ENCODE data around the gene IFT80. TPM values are rescaled to one million over a fixed set of nuclear protein-coding genes. Genes with fewer than 3 reads are reported as not detected.
"Not testable (repeated sequence)": the region's sequence is repeated elsewhere in the genome, so short reads cannot be mapped to it uniquely, and the experiment has no call there.

The IFT80 gene
- total RNA-seq, 1 donor from 2014 or later = 14.0 TPM

GRCh38 chr3:160265088-160265487 lies 133.9 kb downstream of the IFT80 start:
- H3K4me3 Mint-ChIP-seq = no peak overlapping the region
- H3K36me3 Mint-ChIP-seq (ENCODE audit: low read depth) = peaks cover 7% of the 10 kb centered on the region
- no peaks in the 10 kb centered on the region for H3K27me3 Mint-ChIP-seq (ENCODE audit: insufficient read depth)
- H3K27ac Mint-ChIP-seq = no peak overlapping the region
- intact Hi-C loops (cut with micrococcal nuclease) = no loop called here
- H3K9me3 Mint-ChIP-seq = no peaks in the 10 kb centered on the region
- H3K4me1 Mint-ChIP-seq (ENCODE audit: low read depth) = peaks cover 7% of the 10 kb centered on the region
- no peak for DNase-seq (ENCODE audit: low spot score)

GRCh38 chr3:160260587-160261270 lies 138.3 kb downstream of the IFT80 start:
- Mint-ChIP-seq H3K36me3 (ENCODE audit: low read depth) (peaks cover 4% of the 10 kb centered on the region), H3K27me3 (ENCODE audit: insufficient read depth) (no peaks in the 10 kb centered on the region), H3K4me3 (no peak overlapping the region), H3K27ac (no peak overlapping the region), H3K4me1 (ENCODE audit: low read depth) (peaks cover 7% of the 10 kb centered on the region), H3K9me3 (no peaks in the 10 kb centered on the region)
- DNase-seq (ENCODE audit: low spot score) = no peak
- intact Hi-C loops (cut with micrococcal nuclease) = no loop called here

GRCh38 chr3:160259589-160259988 lies 139.4 kb downstream of the IFT80 start:
- no peak for DNase-seq (ENCODE audit: low spot score)
- H3K4me3 Mint-ChIP-seq = no peak overlapping the region
- H3K36me3 Mint-ChIP-seq (ENCODE audit: low read depth) = peaks cover 4% of the 10 kb centered on the region
- H3K9me3 Mint-ChIP-seq = no peaks in the 10 kb centered on the region
- no peaks in the 10 kb centered on the region for H3K27me3 Mint-ChIP-seq (ENCODE audit: insufficient read depth)
- peaks cover 7% of the 10 kb centered on the region for H3K4me1 Mint-ChIP-seq (ENCODE audit: low read depth)
- intact Hi-C loops (cut with micrococcal nuclease) = no loop called here
- no peak overlapping the region for H3K27ac Mint-ChIP-seq

GRCh38 chr3:160257606-160258005 lies 141.4 kb downstream of the IFT80 start:
- intact Hi-C loops (cut with micrococcal nuclease) = no loop called here
- peaks cover 7% of the 10 kb centered on the region for H3K4me1 Mint-ChIP-seq (ENCODE audit: low read depth)
- H3K9me3 Mint-ChIP-seq = no peaks in the 10 kb centered on the region

GRCh38 chr3:160253298-160253697 lies 145.7 kb downstream of the IFT80 start:
- intact Hi-C loops (cut with micrococcal nuclease) = no loop called here
- Mint-ChIP-seq H3K36me3 (ENCODE audit: low read depth) (no peaks in the 10 kb centered on the region), H3K9me3 (no peaks in the 10 kb centered on the region), H3K27me3 (ENCODE audit: insufficient read depth) (peaks cover 9% of the 10 kb centered on the region), H3K4me1 (ENCODE audit: low read depth) (no peaks in the 10 kb centered on the region), H3K4me3 (no peak overlapping the region), H3K27ac (no peak overlapping the region)
- no peak for DNase-seq (ENCODE audit: low spot score)

More at GRCh38 chr3:160257606-160258005, 141.4 kb downstream of the IFT80 start:
- Mint-ChIP-seq H3K4me3 (no peak overlapping the region), H3K36me3 (ENCODE audit: low read depth) (peaks cover 4% of the 10 kb centered on the region), H3K27me3 (ENCODE audit: insufficient read depth) (no peaks in the 10 kb centered on the region), H3K27ac (no peak overlapping the region)
- DNase-seq (ENCODE audit: low spot score) = no peak

- intact Hi-C loops (cut with micrococcal nuclease) = no loop called here
- Mint-ChIP-seq H3K27me3 (ENCODE audit: insufficient read depth) (peaks cover 21% of the 10 kb centered on the region), H3K27ac (no peak overlapping the region), H3K36me3 (ENCODE audit: low read depth) (no peaks in the 10 kb centered on the region), H3K4me1 (ENCODE audit: low read depth) (no peaks in the 10 kb centered on the region), H3K4me3 (no peak overlapping the region), H3K9me3 (no peaks in the 10 kb centered on the region)
- no peak for DNase-seq (ENCODE audit: low spot score)
Observed at GRCh38 chr3:160247766-160248165, 151.3 kb downstream of the IFT80 start.

- no peaks in the 10 kb centered on the region for H3K36me3 Mint-ChIP-seq (ENCODE audit: low read depth)
- H3K27ac Mint-ChIP-seq = no peak overlapping the region
- intact Hi-C loops (cut with micrococcal nuclease) = no loop called here
- no peaks in the 10 kb centered on the region for H3K9me3 Mint-ChIP-seq
- no peak overlapping the region for H3K4me3 Mint-ChIP-seq
- no peaks in the 10 kb centered on the region for H3K4me1 Mint-ChIP-seq (ENCODE audit: low read depth)
- no peak for DNase-seq (ENCODE audit: low spot score)
- H3K27me3 Mint-ChIP-seq (ENCODE audit: insufficient read depth) = peaks cover 29% of the 10 kb centered on the region
Observed at GRCh38 chr3:160245261-160245800, 153.7 kb downstream of the IFT80 start.

GRCh38 chr3:160240719-160241118 lies 158.3 kb downstream of the IFT80 start:
- H3K4me1 Mint-ChIP-seq (ENCODE audit: low read depth); intact Hi-C loops (cut with micrococcal nuclease); H3K27ac Mint-ChIP-seq: not testable (repeated sequence)

GRCh38 chr3:160232014-160232413 lies 167.0 kb downstream of the IFT80 start:
- no peaks in the 10 kb centered on the region for H3K4me1 Mint-ChIP-seq (ENCODE audit: low read depth)
- H3K9me3 Mint-ChIP-seq = no peaks in the 10 kb centered on the region
- H3K36me3 Mint-ChIP-seq (ENCODE audit: low read depth) = no peaks in the 10 kb centered on the region
- no peak overlapping the region for H3K4me3 Mint-ChIP-seq
- no peak for DNase-seq (ENCODE audit: low spot score)
- H3K27ac Mint-ChIP-seq = no peak overlapping the region
- intact Hi-C loops (cut with micrococcal nuclease) = no loop called here
- peaks cover 43% of the 10 kb centered on the region for H3K27me3 Mint-ChIP-seq (ENCODE audit: insufficient read depth)

More at GRCh38 chr3:160240719-160241118, 158.3 kb downstream of the IFT80 start:
- peaks cover 21% of the 10 kb centered on the region for H3K27me3 Mint-ChIP-seq (ENCODE audit: insufficient read depth)
- not testable (repeated sequence) for H3K36me3 Mint-ChIP-seq (ENCODE audit: low read depth); H3K9me3 Mint-ChIP-seq; H3K4me3 Mint-ChIP-seq; DNase-seq (ENCODE audit: low spot score)

GRCh38 chr3:160227419-160227818 lies 171.6 kb downstream of the IFT80 start:
- H3K36me3 Mint-ChIP-seq (ENCODE audit: low read depth) = no peaks in the 10 kb centered on the region
- H3K27me3 Mint-ChIP-seq (ENCODE audit: insufficient read depth) = peaks cover 63% of the 10 kb centered on the region
- H3K4me1 Mint-ChIP-seq (ENCODE audit: low read depth) = peaks cover 14% of the 10 kb centered on the region
- no peak for DNase-seq (ENCODE audit: low spot score)
- H3K27ac Mint-ChIP-seq = no peak overlapping the region
- intact Hi-C loops (cut with micrococcal nuclease) = loop anchor here (5.0 kb wide), 5 partner anchors 170 to 465 kb away; partner anchors contain the start of genes IFT80, IL12A, KPNA4 and SMC4
- no peaks in the 10 kb centered on the region for H3K9me3 Mint-ChIP-seq
- no peak overlapping the region for H3K4me3 Mint-ChIP-seq

GRCh38 chr3:160226026-160226907 lies 172.8 kb downstream of the IFT80 start:
- Mint-ChIP-seq H3K36me3 (ENCODE audit: low read depth) (no peaks in the 10 kb centered on the region), H3K27ac (peak overlapping the region; percentile 67), H3K9me3 (no peaks in the 10 kb centered on the region), H3K4me1 (ENCODE audit: low read depth) (peaks cover 14% of the 10 kb centered on the region), H3K27me3 (ENCODE audit: insufficient read depth) (peaks cover 64% of the 10 kb centered on the region), H3K4me3 (peak overlapping the region; percentile 83)
- DNase-seq (ENCODE audit: low spot score) = no peak
- intact Hi-C loops (cut with micrococcal nuclease) = loop anchor here (5.0 kb wide), 5 partner anchors 171 to 464 kb away; partner anchors contain the start of genes IFT80, IL12A, KPNA4 and SMC4

GRCh38 chr3:160225176-160226025 lies 173.6 kb downstream of the IFT80 start, which contains the start of gene C3orf80:
TSS of gene C3orf80 (plus strand) at chr3:160225422. CDS start at chr3:160225636, 214 bp downstream.
- Mint-ChIP-seq H3K4me1 (ENCODE audit: low read depth) (peaks cover 14% of the 10 kb centered on the region), H3K27me3 (ENCODE audit: insufficient read depth) (peaks cover 66% of the 10 kb centered on the region), H3K27ac (peak within 1 kb of the TSS; percentile 40), H3K9me3 (no peaks in the 10 kb centered on the region), H3K36me3 (ENCODE audit: low read depth) (no peaks in the 10 kb centered on the region), H3K4me3 (peak within 1 kb of the TSS; percentile 77)
- DNase-seq (ENCODE audit: low spot score) = peak; percentile 37
- intact Hi-C loops (cut with micrococcal nuclease) = loop anchor here (5.0 kb wide), 5 partner anchors 172 to 463 kb away; partner anchors contain the start of genes IFT80, IL12A, KPNA4 and SMC4

All from activated T-helper 1 cell treated with anti-CD3 and anti-CD28 coated beads, Interleukin-12 subunit alpha, Interleukin-12 subunit beta, Interleukin-2, Interleukin-4 antibody, amounts not matched to agents 30 ng/mL and 10 ng/mL and 1 ng/mL, durations not matched to agents 14 hours and 24 hours and 36 hours (primary cell).